H1 (cell line): Measurements from ENCODE around the gene HSPB1.

ENCODE experiments used
- CTCF ChIP-seq, 3 experiments: IDR thresholded peaks; 1 replicate in 2 of 3; 2 replicates in 1 of 3; pipeline versions ENCODE4 v1.5.1 to v1.6.1; 2011; ENCODE audit warnings: low read length in 3 of 3, mild to moderate bottlenecking in 3 of 3, inconsistent platforms in 2 of 3, low read depth in 1 of 3, moderate library complexity in 1 of 3; ENCODE audit not compliant: insufficient read depth in 1 of 3; ENCODE audit errors: control extremely low read depth in 1 of 3
- JUND ChIP-seq: IDR thresholded peaks from 2 replicates; pipeline ENCODE4 v1.6.1; 2011; ENCODE audit warnings: mild to moderate bottlenecking, improper control_type of control experiment, low read length
- POLR2A ChIP-seq, 2 experiments: IDR thresholded peaks; 1 replicate in 1 of 2; 2 replicates in 1 of 2; pipeline ENCODE4 v1.6.1; 2011; ENCODE audit warnings: low read depth in 2 of 2, low read length in 2 of 2, mild to moderate bottlenecking in 2 of 2; ENCODE audit errors: control extremely low read depth in 1 of 2
- POU5F1 ChIP-seq: IDR thresholded peaks from 2 replicates; pipeline ENCODE4 v1.6.1; 2011; ENCODE audit warnings: low read depth, mild to moderate bottlenecking, low read length, moderate library complexity
- SP1 ChIP-seq: IDR thresholded peaks from 2 replicates; pipeline ENCODE4 v1.6.1; 2011; ENCODE audit warnings: low read depth, low read length

- no peak for TF ChIP-seq JUND
- no peak for TF ChIP-seq POLR2A (IDR thresholded peaks at IDR 0.05; ENCODE audit: control extremely low read depth in 1 of 2, low read depth in 2 of 2, low read length in 2 of 2)
- no peak for TF ChIP-seq CTCF (IDR thresholded peaks at IDR 0.05; ENCODE audit: control extremely low read depth in 1 of 3, insufficient read depth in 1 of 3, low read depth in 1 of 3, low read length in 3 of 3)
- TF ChIP-seq POU5F1 = no peak
- TF ChIP-seq SP1 = no peak
Measured at GRCh38 chr7:76327610-76328009, 25.1 kb downstream of the HSPB1 start.
